Spleen (tissue), 7 donors: Measurements from ENCODE around the gene GALNTL6.

Experiments
- POLR2A ChIP-seq, 3 donors: fragments of 450-650 bp; IDR thresholded peaks; one replicate each; pipeline ENCODE4 v1.5.1; 2017; ENCODE audit warnings: antibody characterized with exemption in 3 of 3, mild to moderate bottlenecking in 1 of 3
- TF ChIP-seq, protein P1 (sequence below), 11 experiments: fragments of 200-600 bp in 7 of 11; fragments of 450-650 bp in 4 of 11; sonication (generic) in 4 of 11; IDR thresholded peaks in 8 of 11; conservative IDR thresholded peaks in 3 of 11; 1 replicate in 7 of 11; 2 replicates in 4 of 11; pipeline versions ENCODE4 v1.4.0 to v1.8.0; 2016 to 2021; ENCODE audit warnings: antibody characterized with exemption in 11 of 11, inconsistent platforms in 4 of 11, mild to moderate bottlenecking in 1 of 11
- donor health status: DM: no; HTN: no; CAD: no; lungs with moderate emphysema.
- donor health status: DM: no; HTN: no; CAD: no.
- donor health status: DM: no; HTN: no; CAD: no.

- TF ChIP-seq, protein P1, sequence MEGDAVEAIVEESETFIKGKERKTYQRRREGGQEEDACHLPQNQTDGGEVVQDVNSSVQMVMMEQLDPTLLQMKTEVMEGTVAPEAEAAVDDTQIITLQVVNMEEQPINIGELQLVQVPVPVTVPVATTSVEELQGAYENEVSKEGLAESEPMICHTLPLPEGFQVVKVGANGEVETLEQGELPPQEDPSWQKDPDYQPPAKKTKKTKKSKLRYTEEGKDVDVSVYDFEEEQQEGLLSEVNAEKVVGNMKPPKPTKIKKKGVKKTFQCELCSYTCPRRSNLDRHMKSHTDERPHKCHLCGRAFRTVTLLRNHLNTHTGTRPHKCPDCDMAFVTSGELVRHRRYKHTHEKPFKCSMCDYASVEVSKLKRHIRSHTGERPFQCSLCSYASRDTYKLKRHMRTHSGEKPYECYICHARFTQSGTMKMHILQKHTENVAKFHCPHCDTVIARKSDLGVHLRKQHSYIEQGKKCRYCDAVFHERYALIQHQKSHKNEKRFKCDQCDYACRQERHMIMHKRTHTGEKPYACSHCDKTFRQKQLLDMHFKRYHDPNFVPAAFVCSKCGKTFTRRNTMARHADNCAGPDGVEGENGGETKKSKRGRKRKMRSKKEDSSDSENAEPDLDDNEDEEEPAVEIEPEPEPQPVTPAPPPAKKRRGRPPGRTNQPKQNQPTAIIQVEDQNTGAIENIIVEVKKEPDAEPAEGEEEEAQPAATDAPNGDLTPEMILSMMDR (IDR thresholded peaks at IDR 0.05 in 8 of 11, conservative IDR thresholded peaks at IDR 0.05 in 3 of 11): no peak
- TF ChIP-seq POLR2A (IDR thresholded peaks at IDR 0.05): no peak
Observed at GRCh38 chr4:172305698-172306097, 492.5 kb downstream of the GALNTL6 start.
